ENCODE results near the gene SKIDA1.

- TF ChIP-seq POLR2AphosphoS5 (IDR thresholded peaks at IDR 0.05; ENCODE audit: low read depth, low read length) = no peak
- no peak for TF ChIP-seq POLR2A (IDR thresholded peaks at IDR 0.05; ENCODE audit: low read depth, low read length)
Measured at GRCh38 chr10:21514129-21514817, 11.2 kb downstream of the SKIDA1 start.
